Loucy (cell line): ENCODE results near the gene PTH1R.

ENCODE experiments used
- H2AFZ ChIP-seq: fragments of 200-600 bp; sonication (generic); 2 replicates; pipeline ENCODE4 v1.6.0; 2016; ENCODE audit warnings: antibody characterized with exemption, mild to moderate bottlenecking, low read length, moderate library complexity
- H3F3A ChIP-seq: fragments of 200-600 bp; 2 replicates; pipeline ENCODE4 v1.6.0; 2016; ENCODE audit warnings: antibody characterized with exemption, low read depth, mild to moderate bottlenecking
- H3K27me3 ChIP-seq: fragments of 200-600 bp; sonication (generic); 2 replicates; pipeline ENCODE4 v1.6.1; 2014; ENCODE audit warnings: low read length, mild to moderate bottlenecking; ENCODE audit not compliant: insufficient read depth, poor library complexity, severe bottlenecking
- H3K36me3 ChIP-seq: fragments of 200-600 bp; sonication (generic); 2 replicates; pipeline ENCODE4 v1.6.1; 2016; ENCODE audit warnings: low read length; ENCODE audit not compliant: insufficient read depth
- H3K4me1 ChIP-seq: fragments of 200-600 bp; sonication (generic); 2 replicates; pipeline ENCODE4 v1.5.1; 2014; ENCODE audit warnings: low read length, mild to moderate bottlenecking; ENCODE audit not compliant: insufficient read depth, poor library complexity, severe bottlenecking
- H3K4me2 ChIP-seq: fragments of 200-600 bp; sonication (generic); 2 replicates; pipeline ENCODE4 v1.6.0; 2014; ENCODE audit warnings: antibody characterized with exemption, low read length, low read depth, mild to moderate bottlenecking; ENCODE audit not compliant: poor library complexity, severe bottlenecking
- H3K4me3 ChIP-seq: fragments of 200-600 bp; sonication (generic); 2 replicates; pipeline ENCODE4 v1.5.1; 2014; ENCODE audit warnings: low read length, mild to moderate bottlenecking, mixed read lengths; ENCODE audit not compliant: poor library complexity, severe bottlenecking
- H3K79me2 ChIP-seq: fragments of 200-600 bp; sonication (generic); 2 replicates; pipeline ENCODE4 v1.6.1; 2014; ENCODE audit warnings: low read length; ENCODE audit not compliant: insufficient read depth
- H3K9ac ChIP-seq: fragments of 200-600 bp; sonication (generic); 2 replicates; pipeline ENCODE4 v1.6.0; 2014; ENCODE audit warnings: mild to moderate bottlenecking, low read depth, low read length, moderate library complexity; ENCODE audit not compliant: poor library complexity, severe bottlenecking
- H3K9me2 ChIP-seq: fragments of 200-600 bp; sonication (generic); replicated peaks from 2 replicates; pipeline ENCODE4 v1.6.1; 2016; ENCODE audit warnings: low read depth, low read length, mixed read lengths
- H3K9me3 ChIP-seq: fragments of 200-600 bp; sonication (generic); 2 replicates; pipeline ENCODE4 v1.6.1; 2014; ENCODE audit warnings: mild to moderate bottlenecking, antibody characterized with exemption, low read length, low read depth; ENCODE audit not compliant: insufficient read depth
- H4K20me1 ChIP-seq: fragments of 200-600 bp; sonication (generic); 2 replicates; pipeline ENCODE4 v1.6.0; 2014; ENCODE audit warnings: antibody characterized with exemption, low read length, mild to moderate bottlenecking; ENCODE audit not compliant: insufficient read depth, poor library complexity, severe bottlenecking
- CTCF ChIP-seq: fragments of 200-600 bp; sonication (generic); conservative IDR thresholded peaks from 2 replicates; pipeline ENCODE4 v1.5.1; 2014; ENCODE audit warnings: mild to moderate bottlenecking, antibody characterized with exemption, low read length
- EZH2phosphoT487 ChIP-seq: fragments of 200-600 bp; IDR thresholded peaks from 2 replicates; pipeline ENCODE4 v1.6.1; 2018; ENCODE audit warnings: antibody characterized with exemption, mild to moderate bottlenecking, moderate library complexity, borderline replicate concordance

The PTH1R gene

GRCh38 chr3:46849045-46849631, 28.4 kb upstream of the PTH1R start:
- Histone ChIP-seq H3F3A (no peaks in the 10 kb centered on the region), H3K9ac (no peak overlapping the region), H3K4me3 (no peak overlapping the region), H3K79me2 (no peaks in the 10 kb centered on the region), H3K36me3 (no peaks in the 10 kb centered on the region), H3K9me2 (no peaks in the 10 kb centered on the region), H4K20me1 (no peaks in the 10 kb centered on the region), H3K27me3 (no peaks in the 10 kb centered on the region), H3K4me1 (peaks cover 7% of the 10 kb centered on the region), H3K4me2 (no peak overlapping the region), H3K9me3 (no peaks in the 10 kb centered on the region), H2AFZ (no peak overlapping the region)
- TF ChIP-seq CTCF (no peak), EZH2phosphoT487 (no peak)

GRCh38 chr3:46849686-46850467, 27.6 kb upstream of the PTH1R start:
- no peaks in the 10 kb centered on the region for H3K9me3 ChIP-seq
- H3K4me2 ChIP-seq: no peak overlapping the region
- H3K9ac ChIP-seq: no peak overlapping the region
- H3K79me2 ChIP-seq: no peaks in the 10 kb centered on the region
- H3K9me2 ChIP-seq: no peaks in the 10 kb centered on the region
- no peaks in the 10 kb centered on the region for H3F3A ChIP-seq
- H3K4me1 ChIP-seq: peaks cover 6% of the 10 kb centered on the region
- no peaks in the 10 kb centered on the region for H3K27me3 ChIP-seq
- H3K36me3 ChIP-seq: no peaks in the 10 kb centered on the region
- no peak overlapping the region for H2AFZ ChIP-seq
- no peak overlapping the region for H3K4me3 ChIP-seq
- TF ChIP-seq EZH2phosphoT487: no peak
- no peak for TF ChIP-seq CTCF
- H4K20me1 ChIP-seq: no peaks in the 10 kb centered on the region

- Histone ChIP-seq H2AFZ (no peak overlapping the region), H3K4me3 (no peak overlapping the region), H4K20me1 (no peaks in the 10 kb centered on the region), H3K4me1 (peaks cover under 1% of the 10 kb centered on the region), H3K9me3 (no peaks in the 10 kb centered on the region), H3K36me3 (no peaks in the 10 kb centered on the region), H3K27me3 (no peaks in the 10 kb centered on the region), H3K9ac (no peak overlapping the region), H3K9me2 (no peaks in the 10 kb centered on the region), H3K4me2 (no peak overlapping the region), H3K79me2 (no peaks in the 10 kb centered on the region), H3F3A (no peaks in the 10 kb centered on the region)
- TF ChIP-seq EZH2phosphoT487 (no peak), CTCF (no peak)
These were observed 27.1 kb upstream of the PTH1R start for GRCh38 chr3:46850468-46850779.
